Suppressor macrophage treated with lipopolysaccharide for 1 hour (primary cell): Measurements from ENCODE around the gene MARK1.
"Not testable (repeated sequence)": the region's sequence is repeated elsewhere in the genome, so short reads cannot be mapped to it uniquely, and the experiment has no call there.

ENCODE experiments used
- DNase-seq, 3 donors: peaks; one replicate each; pipeline ENCODE4 v3.0.0-alpha.2; 2020 to 2022

The MARK1 gene

GRCh38 chr1:220631238-220631815, 103.4 kb downstream of the MARK1 start:
- no peak for DNase-seq

DNA sequence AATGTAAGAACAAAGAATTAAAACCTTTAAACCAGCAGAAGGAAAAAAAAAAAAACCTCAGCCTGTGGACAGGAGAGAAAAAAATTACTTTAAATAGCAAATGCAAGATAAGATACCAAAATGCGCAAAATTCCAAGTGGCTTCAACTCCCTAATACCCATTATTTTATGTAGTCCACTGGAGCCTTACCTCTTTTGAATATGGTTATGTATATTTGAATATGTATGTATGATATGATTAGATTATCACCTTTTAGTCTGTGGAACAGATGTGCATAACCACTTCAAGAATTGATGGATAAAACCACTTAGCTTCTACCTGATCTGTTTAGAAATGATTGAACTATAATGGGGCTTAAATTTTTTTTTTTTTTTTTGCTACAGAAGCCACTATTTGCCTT, 109.8 kb downstream of the MARK1 start:
- DNase-seq: no peak

- no peak for DNase-seq
Measured at GRCh38 chr1:220642285-220642684, 114.3 kb downstream of the MARK1 start.

- DNase-seq: no peak
Measured at GRCh38 chr1:220652995-220653394, 125.1 kb downstream of the MARK1 start.

GRCh38 chr1:220655509-220655908, 127.6 kb downstream of the MARK1 start:
- peak in 2 of 3 donors; percentile 6 to 12 for DNase-seq

DNA sequence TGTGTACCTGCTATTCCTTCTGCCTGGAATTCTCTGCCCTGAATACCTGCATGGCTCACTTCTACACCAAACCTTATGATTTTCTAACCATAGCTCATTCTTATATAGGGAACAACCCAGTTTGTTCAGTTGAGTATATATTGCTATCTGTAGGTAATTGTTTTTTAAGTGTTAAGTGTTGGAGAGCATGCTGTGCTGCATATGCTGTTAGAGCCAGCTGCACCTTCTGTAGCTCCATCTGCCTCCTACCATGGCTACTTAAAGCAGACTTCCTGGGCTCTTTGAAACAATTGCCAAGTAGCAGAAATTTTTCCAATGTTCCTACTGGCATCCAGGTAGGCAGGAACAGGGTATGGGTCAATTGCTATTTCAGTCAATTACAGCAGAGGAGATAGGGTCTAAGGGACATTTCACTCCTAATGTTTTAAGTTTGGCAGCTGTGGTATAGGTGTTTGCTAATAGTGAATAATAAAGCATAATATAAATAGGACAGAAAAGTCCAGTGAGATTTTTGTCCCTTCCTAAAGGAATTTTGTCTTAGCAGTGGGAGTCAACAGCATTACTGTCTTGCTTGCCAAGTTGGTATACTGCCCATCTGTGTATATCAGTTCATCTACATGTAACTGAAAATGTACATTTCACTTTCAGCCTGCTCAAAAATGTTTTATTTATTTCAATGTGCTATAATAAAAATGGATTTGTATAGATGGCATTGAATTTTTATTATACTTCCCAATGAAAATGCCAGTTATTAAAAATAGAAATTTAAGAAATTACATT, 128.2 kb downstream of the MARK1 start:
- no peak for DNase-seq

GRCh38 chr1:220666349-220666748, 138.4 kb downstream of the MARK1 start:
- no peak for DNase-seq

GRCh38 chr1:220669005-220669404, 141.1 kb downstream of the MARK1 start:
- DNase-seq: no peak

- DNase-seq: no peak
Measured at GRCh38 chr1:220670365-220670764, 142.4 kb downstream of the MARK1 start.

DNA sequence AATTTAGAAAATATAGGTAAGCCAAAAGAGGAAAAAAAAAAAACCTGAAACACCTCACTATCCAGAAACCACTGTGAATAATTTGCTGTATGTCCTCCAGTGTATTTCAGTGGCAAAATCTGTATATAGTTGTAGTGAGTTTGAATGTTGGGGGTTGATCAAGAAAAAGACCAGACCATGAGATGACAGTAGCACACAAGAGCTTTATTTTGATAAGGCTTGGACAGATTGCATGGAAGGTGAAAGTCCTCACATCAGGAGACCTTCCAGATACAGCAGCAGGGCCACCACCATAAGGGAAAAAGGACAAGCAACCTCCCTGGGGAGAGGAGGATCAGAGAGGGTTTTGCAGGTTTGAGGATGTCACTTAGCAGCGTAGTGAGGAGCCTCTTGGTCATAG, 146.0 kb downstream of the MARK1 start:
- DNase-seq: no peak

DNA sequence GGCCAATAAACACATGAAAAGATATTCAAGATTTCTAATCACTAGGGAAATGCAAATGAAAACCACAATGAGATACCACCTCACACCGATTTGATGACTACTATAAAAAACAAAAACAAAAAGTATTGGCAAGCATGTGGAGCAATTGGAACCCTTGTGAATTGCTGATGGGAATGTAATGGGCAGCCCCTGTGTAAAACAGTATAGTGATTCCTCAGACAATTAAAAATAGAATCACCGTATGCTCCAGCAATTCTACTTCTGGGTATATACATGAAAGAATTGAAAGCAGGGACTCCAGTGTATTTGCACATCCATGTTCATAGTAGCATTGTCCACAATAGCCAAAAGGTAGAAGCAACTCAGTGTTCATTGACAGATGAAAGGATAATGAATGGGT, 149.3 kb downstream of the MARK1 start:
- no peak for DNase-seq

DNA sequence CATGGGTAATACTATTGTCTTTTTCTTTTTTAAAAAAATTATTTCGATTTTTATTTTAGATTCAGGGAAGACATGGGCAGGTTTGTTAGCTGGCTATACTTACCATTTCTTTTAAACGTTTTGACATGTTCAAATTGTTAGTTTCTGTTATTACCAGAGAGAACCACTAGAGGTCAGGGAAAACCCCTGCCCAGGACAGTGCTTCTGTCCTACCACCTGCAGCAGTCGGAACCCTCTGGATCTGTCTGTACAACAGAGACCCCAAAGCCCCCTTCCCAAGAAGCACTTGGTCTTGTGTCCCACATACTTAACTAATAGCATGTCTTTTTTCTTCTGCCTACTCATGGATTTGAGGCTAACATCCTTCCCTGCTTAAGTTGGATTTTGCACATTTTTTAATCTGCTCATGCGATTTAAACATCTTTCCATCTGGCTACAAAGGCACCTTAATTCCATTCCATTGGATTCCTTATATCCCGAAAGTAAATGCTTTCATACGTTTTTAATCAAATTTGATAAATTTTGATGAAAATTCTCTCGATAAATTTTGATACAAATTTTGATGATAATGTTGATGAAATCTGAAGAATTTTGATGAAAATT, 152.2 kb downstream of the MARK1 start:
- DNase-seq: peak; percentile 47 to 68 (median 50)

GRCh38 chr1:220681220-220681880, 153.4 kb downstream of the MARK1 start:
- no peak for DNase-seq

GRCh38 chr1:220682901-220683576, 155.1 kb downstream of the MARK1 start:
- DNase-seq: no peak

GRCh38 chr1:220683716-220684115, 155.8 kb downstream of the MARK1 start:
- DNase-seq: not testable (repeated sequence)

DNA sequence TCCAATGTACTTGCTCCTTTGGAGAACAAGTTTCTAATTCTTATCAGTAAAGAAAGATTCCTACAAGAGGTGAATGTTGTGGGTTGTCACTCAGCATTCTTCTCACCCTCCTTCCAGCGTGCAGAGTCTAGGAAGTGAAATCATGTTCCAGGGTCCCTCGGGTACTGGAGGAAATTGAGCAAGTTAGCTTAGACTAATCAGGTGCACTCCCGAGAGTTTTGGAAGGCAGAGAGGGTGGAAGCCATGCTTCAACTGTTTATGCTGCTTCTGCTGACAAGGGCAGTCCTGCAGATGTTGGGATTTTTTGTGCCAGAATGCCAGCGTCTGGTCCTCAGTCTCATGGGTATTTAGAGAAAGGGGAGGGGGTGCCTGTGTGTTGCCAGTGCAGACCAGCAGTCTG, 157.0 kb downstream of the MARK1 start:
- no peak for DNase-seq

DNA sequence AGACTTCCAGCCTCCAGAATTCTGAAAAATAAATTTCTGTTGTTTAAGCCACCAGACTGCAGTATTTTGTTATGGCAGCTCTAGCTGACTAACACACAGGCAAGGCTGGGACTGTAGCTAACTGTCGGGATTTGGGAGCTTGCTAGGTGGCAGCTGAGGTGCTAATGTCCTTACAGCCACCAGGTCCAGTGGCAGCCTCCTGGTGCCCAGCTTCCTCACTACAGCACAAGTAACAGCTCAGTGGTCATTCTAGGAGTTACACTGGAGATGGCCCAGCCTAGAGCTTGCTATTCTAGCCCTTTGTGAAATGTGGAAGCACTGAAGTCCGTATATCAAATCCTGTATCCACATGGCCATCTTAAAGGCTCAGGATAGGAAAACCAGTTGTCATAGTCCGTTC, 157.9 kb downstream of the MARK1 start:
- DNase-seq: no peak

DNA sequence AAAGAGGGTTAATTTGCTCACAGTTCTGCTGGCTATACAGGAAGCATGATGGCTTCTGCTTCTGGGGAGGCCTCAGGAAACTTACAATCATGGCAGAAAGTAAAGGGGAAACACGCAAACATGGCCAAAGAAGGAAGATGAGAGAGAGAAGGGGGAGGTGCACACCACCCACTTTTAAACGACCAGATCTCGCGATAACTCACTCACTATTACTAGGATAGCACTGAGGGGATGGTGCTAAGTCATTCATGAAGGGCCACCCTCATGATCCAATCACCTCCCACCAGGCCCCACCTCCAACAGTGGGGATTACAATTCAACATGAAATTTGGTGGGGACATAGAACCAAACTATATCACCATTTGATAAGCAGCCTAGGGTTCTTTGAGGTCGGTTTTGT, 159.9 kb downstream of the MARK1 start:
- DNase-seq: no peak

GRCh38 chr1:220689666-220690065, 161.7 kb downstream of the MARK1 start:
- no peak for DNase-seq

GRCh38 chr1:220690140-220691052, 162.5 kb downstream of the MARK1 start, which contains the start of gene C1orf115:
Gene C1orf115 (plus strand): TSS chr1:220690363. CDS start chr1:220690403, 40 bp downstream.
- DNase-seq: peak; percentile 75 to 90 (median 84)

GRCh38 chr1:220691053-220691684, 163.2 kb downstream of the MARK1 start:
- no peak for DNase-seq
